Left lung (tissue), 10 donors: ENCODE results near the gene EPB41L2. TPM values are rescaled to one million over a fixed set of nuclear protein-coding genes. Genes with fewer than 3 reads are reported as not detected.

Experiments
- ATAC-seq: fragments of 200-7000 bp; cut with Tn5 transposase; one replicate; pipeline ENCODE4 v1.9.1; 2020; ENCODE audit warnings: moderate library complexity
- DNase-seq, 4 donors: peaks; one replicate each; pipeline ENCODE4 v3.0.0-alpha.2; 2013 to 2020
- H3K27ac ChIP-seq, 2 donors: fragments of 200-600 bp; sonication (generic) in 1 of 2; one replicate each; pipeline versions ENCODE4 v1.5.0 to v1.8.0; 2020 to 2021
- H3K27me3 ChIP-seq, 2 donors: fragments of 200-600 bp; sonication (generic) in 1 of 2; one replicate each; pipeline versions ENCODE4 v1.5.0 to v1.8.0; 2020 to 2021
- H3K36me3 ChIP-seq, 2 donors: fragments of 200-600 bp; sonication (generic) in 1 of 2; one replicate each; pipeline versions ENCODE4 v1.5.0 to v1.8.0; 2020 to 2021
- H3K4me1 ChIP-seq, 2 donors: fragments of 200-600 bp; one replicate each; pipeline ENCODE4 v1.8.0; 2021
- H3K4me3 ChIP-seq, 2 donors: fragments of 200-600 bp; sonication (generic) in 1 of 2; one replicate each; pipeline versions ENCODE4 v1.5.0 to v1.8.0; 2020 to 2021; ENCODE audit warnings: mild to moderate bottlenecking in 1 of 2
- H3K9me3 ChIP-seq, 2 donors: fragments of 200-600 bp; sonication (generic) in 1 of 2; one replicate each; pipeline versions ENCODE4 v1.5.0 to v1.8.0; 2020 to 2021
- intact Hi-C, 2 donors: fragments of 100-400 bp; cut with DNase I; formaldehyde crosslinking; loops; one replicate each; pipeline versions ENCODE4 v1.11.2 to v1.14.2; 2022
- polyA plus RNA-seq, 6 donors: library from polyadenylated mRNA; unstranded; fragments of 120-200 nt; gene quantifications; one replicate each; pipeline ENCODE4 v1.2.1, GENCODE V29; 2013; ENCODE audit not compliant: insufficient read length in 6 of 6
- total RNA-seq, 2 donors: library from RNA; stranded (reverse); fragmentation: NEBNext Ultra II Directional; extraction: Animal tissue kit (Norgen Biotek cat#: 25700); gene quantifications; one replicate each; pipeline ENCODE4 v1.2.1, GENCODE V29; 2021
- TF ChIP-seq, protein P1 (sequence below), 2 donors: fragments of 200-600 bp; sonication (generic) in 1 of 2; IDR thresholded peaks; one replicate each; pipeline versions ENCODE4 v1.5.0 to v1.8.0; 2021; ENCODE audit warnings: antibody characterized with exemption in 2 of 2
- donor health status: DM: no; HTN: yes; CAD: no.
- donor health status: DM: no; HTN: no; CAD: no.

The EPB41L2 gene
- total and polyA plus RNA-seq, 8 donors, result 91.3 to 277 (median 248) TPM

DNA sequence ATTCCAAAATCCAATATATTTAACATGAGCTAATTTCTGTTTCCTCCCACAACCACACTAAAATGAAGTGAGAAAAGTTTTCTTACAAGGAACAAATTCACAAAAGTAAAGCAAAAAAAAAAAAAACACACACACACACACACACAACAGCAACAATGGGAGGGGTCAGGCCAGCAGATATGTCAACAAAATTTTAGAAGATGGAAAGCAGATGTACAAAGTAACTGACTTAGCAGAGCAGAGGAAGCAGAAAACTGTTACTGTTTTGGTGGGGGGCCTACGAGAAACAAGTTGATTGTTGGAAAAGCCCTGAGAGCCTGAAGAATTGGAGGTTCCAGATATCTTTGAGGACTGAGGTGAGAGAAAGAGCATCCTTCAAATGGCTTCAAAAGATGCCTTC is 11.7 kb downstream of the EPB41L2 start:
- Histone ChIP-seq H3K36me3 (peaks cover 0 to 7% of the 10 kb centered on the region in 2 donors), H3K4me1 (no peaks in the 10 kb centered on the region), H3K27ac (no peak overlapping the region), H3K27me3 (no peaks in the 10 kb centered on the region), H3K9me3 (peaks cover 0 to 38% of the 10 kb centered on the region in 2 donors), H3K4me3 (no peak overlapping the region)
- intact Hi-C loops, result no loop called here
- ATAC-seq, result no peak
- TF ChIP-seq, protein P1, sequence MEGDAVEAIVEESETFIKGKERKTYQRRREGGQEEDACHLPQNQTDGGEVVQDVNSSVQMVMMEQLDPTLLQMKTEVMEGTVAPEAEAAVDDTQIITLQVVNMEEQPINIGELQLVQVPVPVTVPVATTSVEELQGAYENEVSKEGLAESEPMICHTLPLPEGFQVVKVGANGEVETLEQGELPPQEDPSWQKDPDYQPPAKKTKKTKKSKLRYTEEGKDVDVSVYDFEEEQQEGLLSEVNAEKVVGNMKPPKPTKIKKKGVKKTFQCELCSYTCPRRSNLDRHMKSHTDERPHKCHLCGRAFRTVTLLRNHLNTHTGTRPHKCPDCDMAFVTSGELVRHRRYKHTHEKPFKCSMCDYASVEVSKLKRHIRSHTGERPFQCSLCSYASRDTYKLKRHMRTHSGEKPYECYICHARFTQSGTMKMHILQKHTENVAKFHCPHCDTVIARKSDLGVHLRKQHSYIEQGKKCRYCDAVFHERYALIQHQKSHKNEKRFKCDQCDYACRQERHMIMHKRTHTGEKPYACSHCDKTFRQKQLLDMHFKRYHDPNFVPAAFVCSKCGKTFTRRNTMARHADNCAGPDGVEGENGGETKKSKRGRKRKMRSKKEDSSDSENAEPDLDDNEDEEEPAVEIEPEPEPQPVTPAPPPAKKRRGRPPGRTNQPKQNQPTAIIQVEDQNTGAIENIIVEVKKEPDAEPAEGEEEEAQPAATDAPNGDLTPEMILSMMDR (IDR thresholded peaks at IDR 0.05), result no peak
- DNase-seq, result no peak

DNA sequence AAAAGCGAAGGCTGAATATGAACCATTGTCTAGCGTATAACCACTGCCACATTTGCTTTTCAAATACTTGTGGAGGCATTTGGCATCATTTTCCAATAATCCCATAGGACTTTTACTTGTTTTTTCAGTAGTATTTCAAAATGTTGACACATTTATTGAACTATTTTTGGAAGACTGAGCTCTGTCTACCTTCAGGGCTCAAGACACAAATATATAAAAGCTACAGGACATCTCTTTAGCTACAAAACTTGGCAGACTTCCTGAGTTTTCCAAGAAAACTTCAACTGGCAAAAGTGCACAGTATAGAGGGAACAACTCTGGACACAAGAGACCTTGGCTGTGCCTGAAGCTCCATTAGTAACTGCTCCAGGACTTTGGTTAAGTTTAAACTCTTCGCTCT is 13.4 kb downstream of the EPB41L2 start:
- DNase-seq, result no peak
- Histone ChIP-seq H3K27me3 (no peaks in the 10 kb centered on the region), H3K4me3 (no peak overlapping the region), H3K36me3 (peaks cover 0 to 7% of the 10 kb centered on the region in 2 donors), H3K4me1 (no peaks in the 10 kb centered on the region), H3K27ac (no peak overlapping the region), H3K9me3 (peaks cover 0 to 20% of the 10 kb centered on the region in 2 donors)
- TF ChIP-seq, protein P1 (IDR thresholded peaks at IDR 0.05), result no peak
- intact Hi-C loops, result no loop called here
- no peak for ATAC-seq

DNA sequence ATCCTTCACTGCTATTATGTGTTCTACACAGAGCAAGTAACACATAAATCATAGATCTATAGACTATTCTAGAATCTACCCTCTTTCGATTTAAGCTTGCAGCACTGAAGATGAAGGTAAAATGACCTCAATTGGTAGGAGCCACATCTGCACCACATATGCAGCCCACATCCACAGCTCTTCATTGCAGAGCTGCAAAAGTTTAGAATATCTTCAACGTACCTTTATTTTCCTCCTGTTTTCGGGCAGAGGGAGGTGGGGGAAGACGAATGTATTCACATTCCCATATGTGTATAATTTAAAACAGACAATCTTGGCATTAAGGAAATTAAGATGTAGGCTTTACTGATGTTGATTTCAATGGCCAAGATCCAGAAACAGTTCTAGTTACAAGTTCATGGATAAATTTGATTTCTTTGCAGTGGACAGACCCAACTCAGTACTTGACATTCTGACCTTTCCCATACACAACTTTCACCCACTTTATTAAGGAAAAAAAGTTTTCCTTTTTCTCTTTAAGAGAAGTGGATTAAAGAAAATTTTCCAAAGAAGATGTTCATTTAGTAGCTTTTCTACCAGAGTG is 14.0 kb downstream of the EPB41L2 start:
- Histone ChIP-seq H3K36me3 (peaks cover 0 to 4% of the 10 kb centered on the region in 2 donors), H3K4me3 (no peak overlapping the region), H3K4me1 (no peaks in the 10 kb centered on the region), H3K9me3 (peaks cover 0 to 15% of the 10 kb centered on the region in 2 donors), H3K27ac (no peak overlapping the region), H3K27me3 (no peaks in the 10 kb centered on the region)
- DNase-seq, result no peak
- intact Hi-C loops, result no loop called here
- TF ChIP-seq, protein P1 (IDR thresholded peaks at IDR 0.05), result no peak
- no peak for ATAC-seq

DNA sequence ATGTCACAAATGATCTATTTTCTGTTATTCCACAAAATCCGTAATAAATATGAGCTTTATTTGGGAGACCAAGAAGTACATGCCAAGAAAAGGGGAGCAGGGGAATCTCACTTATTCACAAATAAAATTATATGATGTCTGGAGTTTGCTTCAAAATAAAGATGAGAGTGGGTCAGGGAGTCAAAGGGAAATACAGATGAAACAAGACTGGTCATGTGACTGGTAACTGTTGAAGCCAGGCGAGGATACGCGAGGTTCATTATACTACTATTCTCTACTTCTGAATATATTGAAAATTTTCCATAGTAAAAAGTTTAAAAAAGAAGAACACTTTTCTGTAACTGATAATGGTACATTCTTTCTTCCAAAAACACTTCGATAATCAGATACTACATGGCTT is 14.6 kb downstream of the EPB41L2 start:
- no peaks in the 10 kb centered on the region for H3K36me3 ChIP-seq
- H3K27ac ChIP-seq, result no peak overlapping the region
- H3K9me3 ChIP-seq, result peaks cover 0 to 9% of the 10 kb centered on the region in 2 donors
- no peaks in the 10 kb centered on the region for H3K4me1 ChIP-seq
- TF ChIP-seq, protein P1 (IDR thresholded peaks at IDR 0.05), result no peak
- intact Hi-C loops, result no loop called here
- no peaks in the 10 kb centered on the region for H3K27me3 ChIP-seq
- DNase-seq (no peak), ATAC-seq (no peak)
- H3K4me3 ChIP-seq, result no peak overlapping the region

DNA sequence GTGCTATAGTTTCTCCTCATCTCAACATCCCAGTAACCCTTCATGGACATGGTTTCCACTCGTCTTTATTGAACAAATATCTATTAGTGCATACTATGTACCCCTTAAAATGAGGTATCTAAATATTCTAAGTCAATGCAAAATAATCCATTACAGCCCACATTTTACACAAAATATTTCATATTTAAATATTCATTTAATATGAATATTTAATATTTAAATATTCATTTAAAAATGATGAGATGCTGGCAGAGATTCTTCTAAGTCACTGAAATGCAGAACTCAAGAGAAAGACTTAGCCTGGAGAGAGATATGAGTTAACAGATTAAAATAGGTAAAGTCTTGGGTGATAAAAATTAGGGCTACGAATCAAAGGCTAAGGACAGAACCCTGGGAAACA is 17.9 kb downstream of the EPB41L2 start:
- H3K36me3 ChIP-seq, result no peaks in the 10 kb centered on the region
- intact Hi-C loops, result no loop called here
- H3K27me3 ChIP-seq, result no peaks in the 10 kb centered on the region
- no peaks in the 10 kb centered on the region for H3K9me3 ChIP-seq
- TF ChIP-seq, protein P1 (IDR thresholded peaks at IDR 0.05), result no peak
- no peaks in the 10 kb centered on the region for H3K4me1 ChIP-seq
- ATAC-seq (no peak), DNase-seq (no peak)
- no peak overlapping the region for H3K27ac ChIP-seq
- H3K4me3 ChIP-seq, result no peak overlapping the region
